ENCODE measurements around the gene PPP1R13L. TPM values are rescaled to one million over a fixed set of nuclear protein-coding genes. Genes with fewer than 3 reads are reported as not detected.

The PPP1R13L gene
- total and polyA plus RNA-seq, 2 of the 8 experiments (the other 6 are each of a cell fraction or from before 2014, with no cell fraction given), result 9.1 to 15.3 TPM

DNA sequence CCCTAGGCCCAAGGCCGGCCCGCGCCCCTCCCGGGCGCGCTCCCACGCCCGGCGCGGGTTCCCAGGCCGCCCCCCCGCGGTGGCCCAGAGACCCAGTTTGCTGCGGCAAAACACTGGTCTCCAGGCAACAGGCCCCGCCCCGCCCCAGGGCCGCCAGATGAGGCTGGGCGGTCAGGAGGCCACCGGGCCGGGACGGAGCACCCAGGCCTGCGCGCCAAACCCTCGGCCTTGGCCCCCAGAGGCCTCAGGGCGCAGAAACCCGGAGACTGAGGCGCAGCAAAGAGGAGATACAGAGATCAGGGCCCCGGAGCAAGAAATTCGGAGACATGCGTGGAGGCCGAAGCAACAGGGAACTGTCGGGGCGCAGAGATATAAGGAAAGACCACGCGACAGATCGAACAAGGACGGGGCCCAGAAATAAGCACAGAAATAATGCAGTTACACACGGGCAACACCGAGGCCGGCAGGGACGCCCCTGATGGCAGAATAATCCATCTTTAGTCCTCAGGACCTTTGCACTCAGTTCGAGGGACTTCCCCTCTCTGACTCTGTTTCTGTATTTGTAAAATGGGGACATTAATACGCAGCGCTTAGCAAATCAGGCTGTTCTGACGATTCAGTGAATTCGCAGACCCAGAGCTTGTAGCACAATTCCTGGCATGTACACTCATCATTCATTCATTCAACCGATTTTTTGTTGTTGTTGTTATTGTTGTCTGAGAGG lies 39.6 kb upstream of the PPP1R13L start:
- Histone ChIP-seq H3K14ac (ENCODE audit: insufficient read length) (no peak overlapping the region), H2BK5ac (ENCODE audit: low read depth, low read length) (0 out of 2 replicates have a peak overlapping the region, but pooled peaks have one; percentile 35), H3K23ac (ENCODE audit: insufficient read length) (no peak overlapping the region), H2AK5ac (ENCODE audit: low read depth, low read length) (peak overlapping the region; percentile 82; the same call in 1 of the 2 replicates), H4K91ac (replicated peaks; ENCODE audit: insufficient read length, low read length) (no peak overlapping the region), H3K9ac (replicated peaks in 1 of 4; ENCODE audit: extremely low read depth in 1 of 4, low read depth in 3 of 4, low read length in 3 of 4) (peak overlapping the region in 2 of 4 experiments; percentile 67 to 74; a peak in 4 of 7 replicates), H3K4me1 (replicated peaks in 1 of 4; ENCODE audit: control insufficient read depth in 3 of 4, insufficient read depth in 4 of 4, low read length in 3 of 4) (peaks cover 6 to 17% (median 11%) of the 10 kb centered on the region in 4 experiments), H3K79me2 (ENCODE audit: control insufficient read depth in 1 of 2, insufficient read depth in 2 of 2, low read length in 2 of 2) (no peaks in the 10 kb centered on the region), H2BK20ac (ENCODE audit: low read length) (no peak overlapping the region), H3K9me3 (ENCODE audit: insufficient read depth in 2 of 2, low read depth in 1 of 2, low read length in 1 of 2) (no peaks in the 10 kb centered on the region), H3K79me1 (ENCODE audit: low read depth, low read length) (no peaks in the 10 kb centered on the region), H3K4me3 (ENCODE audit: extremely low read depth in 1 of 4, insufficient read depth in 2 of 4, low read depth in 3 of 4, low read length in 4 of 4) (peak overlapping the region; percentile 38 to 72 (median 50); a peak in 7 of 8 replicates), H3K56ac (replicated peaks; ENCODE audit: insufficient read length, low read depth, low read length) (no peak overlapping the region), H3K36me3 (ENCODE audit: control insufficient read depth in 2 of 4, insufficient read depth in 4 of 4, low read length in 3 of 4) (no peaks in the 10 kb centered on the region), H2AFZ (ENCODE audit: low read length) (peak overlapping the region; percentile 79), H4K8ac (ENCODE audit: extremely low read depth, insufficient read depth, low read length) (peak overlapping the region; percentile 69; the same call in 1 of the 2 replicates), H4K5ac (ENCODE audit: insufficient read length, low read depth, low read length) (no peak overlapping the region), H3K18ac (ENCODE audit: extremely low read depth, low read length) (peak overlapping the region; percentile 48), H3K27ac (ENCODE audit: low read depth, low read length) (peak overlapping the region; percentile 32; the same call in 1 of the 2 replicates), H4K20me1 (replicated peaks in 1 of 2; ENCODE audit: control insufficient read depth in 1 of 2, insufficient read depth in 2 of 2, low read length in 2 of 2) (no peaks in the 10 kb centered on the region), H3K27me3 (replicated peaks in 1 of 4; ENCODE audit: control insufficient read depth in 3 of 4, extremely low read depth in 1 of 4, insufficient read depth in 3 of 4, low read length in 3 of 4) (peaks cover 0 to 5% (median 3%) of the 10 kb centered on the region in 4 experiments; a peak in 5 of 7 replicates), H3K4ac (replicated peaks; ENCODE audit: insufficient read length, low read depth, low read length) (no peak overlapping the region), H2BK12ac (ENCODE audit: low read depth, low read length) (peak overlapping the region; percentile 98; the same call in 1 of the 2 replicates), H2BK15ac (ENCODE audit: low read length) (no peak overlapping the region), H3K23me2 (ENCODE audit: low read depth, low read length) (peaks cover 12% of the 10 kb centered on the region), H2BK120ac (replicated peaks; ENCODE audit: low read depth, low read length) (no peak overlapping the region), H3K4me2 (ENCODE audit: insufficient read depth in 1 of 2, low read depth in 2 of 2, low read length in 2 of 2) (peak overlapping the region; percentile 77 to 97)
- ChIA-PET CTCF (ENCODE audit: partially characterized antibody) (interaction anchor here (1.0 to 6.3 kb wide), 6 partner anchors 13 to 41 kb away, joined by 4 to 145 read pairs (median 20); partner anchors contain the start of gene FOSB), POLR2A (ENCODE audit: partially characterized antibody) (interaction anchor here (0.6 to 1.9 kb wide), 9 partner anchors 9 to 195 kb away, joined by 3 to 12 read pairs (median 4); partner anchors contain the start of genes FOSB and RTN2)
- WGBS, 2 experiments (ENCODE audit: extremely low coverage in 1 of 2, insufficient coverage in 1 of 2, insufficient read length in 1 of 2, insufficient replicate concordance in 2 of 2, low coverage in 1 of 2, low lambda C conversion rate in 2 of 2, missing lambda C conversion rate in 1 of 2), result 25% methylated on average over 33 of the region's 47 CpGs; no CpG with 5 or more reads in 1 of the 2 experiments
- FAIRE-seq, result no peak
- DNase-seq (ENCODE audit: low read depth in 1 of 2, low spot score in 2 of 2), result peak in 1 of 2 experiments; percentile 96
- TF ChIP-seq TEAD4 (IDR thresholded peaks at IDR 0.05; ENCODE audit: low read depth, low read length), result no peak
- no peak for TF ChIP-seq EZH2 (IDR thresholded peaks at IDR 0.05; ENCODE audit: low read depth, low read length, severe bottlenecking)
- TF ChIP-seq, protein P1, sequence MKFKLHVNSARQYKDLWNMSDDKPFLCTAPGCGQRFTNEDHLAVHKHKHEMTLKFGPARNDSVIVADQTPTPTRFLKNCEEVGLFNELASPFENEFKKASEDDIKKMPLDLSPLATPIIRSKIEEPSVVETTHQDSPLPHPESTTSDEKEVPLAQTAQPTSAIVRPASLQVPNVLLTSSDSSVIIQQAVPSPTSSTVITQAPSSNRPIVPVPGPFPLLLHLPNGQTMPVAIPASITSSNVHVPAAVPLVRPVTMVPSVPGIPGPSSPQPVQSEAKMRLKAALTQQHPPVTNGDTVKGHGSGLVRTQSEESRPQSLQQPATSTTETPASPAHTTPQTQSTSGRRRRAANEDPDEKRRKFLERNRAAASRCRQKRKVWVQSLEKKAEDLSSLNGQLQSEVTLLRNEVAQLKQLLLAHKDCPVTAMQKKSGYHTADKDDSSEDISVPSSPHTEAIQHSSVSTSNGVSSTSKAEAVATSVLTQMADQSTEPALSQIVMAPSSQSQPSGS (IDR thresholded peaks at IDR 0.05; ENCODE audit: low read length), result no peak
- TF ChIP-seq, protein P2, sequence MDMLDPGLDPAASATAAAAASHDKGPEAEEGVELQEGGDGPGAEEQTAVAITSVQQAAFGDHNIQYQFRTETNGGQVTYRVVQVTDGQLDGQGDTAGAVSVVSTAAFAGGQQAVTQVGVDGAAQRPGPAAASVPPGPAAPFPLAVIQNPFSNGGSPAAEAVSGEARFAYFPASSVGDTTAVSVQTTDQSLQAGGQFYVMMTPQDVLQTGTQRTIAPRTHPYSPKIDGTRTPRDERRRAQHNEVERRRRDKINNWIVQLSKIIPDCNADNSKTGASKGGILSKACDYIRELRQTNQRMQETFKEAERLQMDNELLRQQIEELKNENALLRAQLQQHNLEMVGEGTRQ (IDR thresholded peaks at IDR 0.05; ENCODE audit: low read length), result no peak
- no peak for TF ChIP-seq YY1 (IDR thresholded peaks at IDR 0.05; ENCODE audit: low read depth, low read length)
- no peak for TF ChIP-seq NRF1 (IDR thresholded peaks at IDR 0.05; ENCODE audit: low read depth, low read length)
- no peak for TF ChIP-seq JUN (IDR thresholded peaks at IDR 0.05; ENCODE audit: low read depth, low read length)
- peak in 1 of 2 experiments; percentile 88; a peak in 1 of 3 replicates for TF ChIP-seq EP300 (IDR thresholded peaks at IDR 0.05; ENCODE audit: borderline replicate concordance in 1 of 2, low read depth in 2 of 2, low read length in 2 of 2)
